ENCODE data around the gene UBE2E2.

The UBE2E2 gene

GRCh38 chr3:23241256-23241655 is 38.1 kb downstream of the UBE2E2 start:
- DNase-seq = no peak

DNA sequence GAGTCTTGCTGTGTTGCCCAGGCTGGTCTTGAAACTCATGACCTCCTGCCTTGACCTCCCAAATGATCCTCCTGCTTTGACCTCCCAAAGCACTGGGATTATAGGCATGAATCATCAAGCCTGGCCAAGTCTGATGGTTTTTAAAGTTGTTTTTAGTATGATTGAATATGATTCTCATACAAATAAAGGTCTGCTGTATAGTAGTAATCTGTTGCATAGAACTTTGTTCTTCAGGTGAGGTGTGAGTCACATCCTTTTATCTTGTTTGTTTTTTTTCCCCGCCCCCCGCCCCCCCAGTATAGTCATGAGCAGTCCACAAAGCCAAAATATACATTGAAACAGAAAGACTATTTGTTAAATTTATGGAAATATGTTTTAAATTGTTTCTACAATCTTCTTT is 39.0 kb downstream of the UBE2E2 start:
- DNase-seq = no peak

- DNase-seq = no peak
Measured at GRCh38 chr3:23244324-23245041, 41.4 kb downstream of the UBE2E2 start.

- DNase-seq = no peak
Measured at GRCh38 chr3:23246651-23247050, 43.5 kb downstream of the UBE2E2 start.

GRCh38 chr3:23248594-23249131 is 45.5 kb downstream of the UBE2E2 start:
- DNase-seq = no peak

DNA sequence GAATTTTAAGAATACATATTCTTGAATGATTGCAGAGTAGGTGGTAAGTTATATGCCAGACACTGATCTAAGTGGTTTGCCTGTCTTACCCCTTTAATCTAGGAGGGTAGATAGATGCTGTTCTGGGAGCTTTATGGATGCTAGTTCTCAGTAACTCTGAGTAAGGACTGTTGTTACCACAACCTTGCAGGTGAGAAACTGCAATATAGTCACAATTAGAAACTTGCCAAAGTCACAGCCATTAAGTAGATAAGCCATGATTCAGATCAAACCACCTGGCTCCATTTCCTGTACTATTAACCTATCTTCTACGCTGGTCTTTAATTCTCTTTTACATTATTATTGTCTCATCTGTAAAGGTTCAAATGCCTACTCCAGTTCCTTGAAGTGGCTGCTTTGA is 46.8 kb downstream of the UBE2E2 start:
- no peak for DNase-seq

DNA sequence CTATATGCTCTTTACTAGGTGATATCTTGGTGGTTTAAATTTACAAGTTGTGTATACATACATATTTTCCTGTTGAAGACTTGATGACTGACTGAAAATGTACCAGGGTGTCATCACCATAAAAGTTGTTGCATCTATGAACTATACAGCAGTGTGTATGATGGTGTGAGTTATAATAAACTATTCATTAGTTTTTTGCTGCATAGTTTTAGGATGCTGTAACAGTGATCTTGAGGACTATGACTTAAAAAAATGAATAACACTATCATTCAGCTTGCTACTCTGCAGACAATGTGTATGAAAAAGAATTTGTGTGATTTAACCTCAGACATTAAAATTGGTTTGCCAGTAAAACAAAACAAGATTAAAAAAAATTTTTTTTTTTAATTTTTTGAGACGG is 49.0 kb downstream of the UBE2E2 start:
- DNase-seq = no peak

- DNase-seq = no peak
Measured at GRCh38 chr3:23253214-23253613, 50.1 kb downstream of the UBE2E2 start.

DNA sequence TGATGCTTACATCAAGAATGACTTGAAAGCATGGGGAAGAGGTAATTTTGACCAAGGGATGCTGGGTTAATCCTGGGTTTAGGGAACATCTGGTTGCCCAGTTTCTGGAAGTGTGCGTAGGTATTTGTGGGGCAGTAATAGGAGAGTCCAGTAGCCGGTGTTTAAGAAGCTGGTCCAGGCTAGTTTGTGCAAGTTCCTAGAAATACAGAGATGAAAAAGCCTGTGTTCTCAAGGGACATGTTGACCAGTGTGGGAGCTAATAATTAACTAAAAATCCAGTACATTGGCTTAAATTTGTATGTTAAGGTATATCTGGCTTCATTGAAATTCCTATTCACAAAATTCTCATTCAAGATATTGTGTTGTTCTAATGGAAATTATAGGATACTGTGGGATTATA is 51.2 kb downstream of the UBE2E2 start:
- no peak for DNase-seq

GRCh38 chr3:23254835-23255234 is 51.7 kb downstream of the UBE2E2 start:
- no peak for DNase-seq

GRCh38 chr3:23256741-23257435 is 53.8 kb downstream of the UBE2E2 start:
- no peak for DNase-seq

DNA sequence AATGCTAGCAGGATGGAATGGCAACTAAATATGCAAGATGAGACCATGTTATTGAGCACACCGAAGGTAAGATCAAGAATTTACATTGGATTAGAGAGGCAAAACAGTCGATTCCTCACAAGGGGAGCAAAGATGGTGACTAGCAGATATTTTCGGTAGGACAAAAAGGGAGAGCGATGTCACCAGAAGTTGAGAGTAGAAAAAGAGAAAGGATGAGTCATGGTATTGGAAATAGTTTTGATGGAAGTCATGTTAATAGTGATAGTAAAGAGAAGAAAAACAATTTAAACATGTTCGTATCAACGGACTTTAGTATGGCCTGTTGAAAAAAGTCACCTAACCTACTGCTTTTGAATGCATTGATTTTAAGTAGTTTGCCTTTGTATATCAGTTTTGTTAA is 55.0 kb downstream of the UBE2E2 start:
- no peak for DNase-seq

- DNase-seq = no peak
Measured at GRCh38 chr3:23259515-23259914, 56.4 kb downstream of the UBE2E2 start.

DNA sequence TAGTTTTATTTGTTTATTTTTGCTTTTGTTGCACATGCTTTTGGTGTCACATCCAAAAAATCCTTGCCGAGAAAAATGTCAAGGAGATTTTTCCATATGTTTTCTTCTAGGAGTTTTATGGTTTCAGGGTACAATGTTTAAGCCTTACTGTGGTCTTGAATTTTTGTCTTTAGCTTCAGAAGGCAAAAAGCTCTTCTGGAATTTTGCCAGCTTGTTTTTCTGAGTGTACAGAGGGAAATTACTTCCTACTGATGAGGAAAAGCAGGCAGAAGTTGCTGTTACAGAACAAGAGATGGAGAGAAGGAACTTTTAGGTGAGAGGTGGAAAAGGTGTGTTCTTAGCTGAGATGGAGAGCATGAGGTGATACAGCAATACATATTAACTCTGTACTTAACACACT is 59.6 kb downstream of the UBE2E2 start:
- no peak for DNase-seq

GRCh38 chr3:23263796-23264195 is 60.7 kb downstream of the UBE2E2 start:
- DNase-seq = no peak

DNA sequence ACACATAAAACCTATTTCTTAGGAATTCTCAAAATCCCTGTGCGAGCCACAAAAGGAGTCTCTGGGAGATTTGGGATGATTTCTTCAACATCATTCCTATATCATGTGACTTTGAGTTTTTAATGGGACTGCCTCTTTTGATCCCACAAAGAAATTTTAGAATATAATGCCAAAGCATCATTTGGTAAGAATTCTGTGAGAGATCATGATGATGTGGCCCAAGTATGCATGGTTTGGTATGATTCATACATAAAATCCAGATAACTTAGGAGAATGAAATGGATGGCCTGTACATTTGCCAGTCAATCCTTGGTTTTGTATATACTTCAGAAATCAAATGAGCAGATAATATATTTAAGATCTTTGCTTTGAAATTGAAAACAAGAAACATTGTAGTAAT is 61.3 kb downstream of the UBE2E2 start:
- DNase-seq = no peak

GRCh38 chr3:23270423-23270822 is 67.3 kb downstream of the UBE2E2 start:
- DNase-seq = no peak

GRCh38 chr3:23271876-23272741 is 69.0 kb downstream of the UBE2E2 start:
- no peak for DNase-seq

DNA sequence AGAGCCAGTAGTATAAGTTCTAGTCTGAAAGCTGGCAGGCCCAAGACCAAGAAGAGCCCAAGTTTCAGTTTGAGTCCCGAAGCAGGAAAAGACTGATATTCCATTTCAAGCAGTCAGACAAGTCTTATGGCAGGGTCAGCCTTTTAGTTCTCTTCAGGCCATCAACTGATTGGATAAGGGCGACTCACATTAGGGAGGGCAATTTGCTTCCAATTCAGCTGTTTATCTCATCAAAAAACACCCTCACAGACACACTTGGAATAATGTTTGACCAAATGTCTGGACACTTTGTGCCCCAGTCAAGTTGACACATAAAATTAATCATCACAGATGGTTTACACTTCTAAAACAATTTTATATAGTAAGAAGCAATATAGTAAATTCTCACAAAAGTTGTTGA is 69.7 kb downstream of the UBE2E2 start:
- DNase-seq = no peak

- no peak for DNase-seq
Measured at GRCh38 chr3:23275061-23275460, 71.9 kb downstream of the UBE2E2 start.

DNA sequence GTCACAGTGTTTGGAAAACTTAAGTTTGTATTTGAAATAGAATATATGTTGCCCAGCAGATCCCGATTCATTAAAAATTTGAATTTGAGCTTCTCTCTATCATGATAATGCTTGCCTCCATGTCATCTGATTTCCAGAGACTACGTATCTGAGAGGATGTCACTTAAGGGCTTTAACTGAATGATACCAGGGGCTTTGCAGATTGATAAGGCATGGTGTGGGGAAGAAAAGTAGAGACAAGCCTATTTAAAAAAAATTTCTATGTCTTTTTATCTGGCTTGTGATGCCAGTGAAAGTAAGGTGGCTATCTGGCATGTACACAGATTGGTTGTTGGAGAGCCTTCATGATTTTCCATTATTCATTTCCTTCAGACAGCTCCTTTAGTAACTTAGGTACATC is 72.7 kb downstream of the UBE2E2 start:
- no peak for DNase-seq

- no peak for DNase-seq
Measured at GRCh38 chr3:23276913-23277658, 74.0 kb downstream of the UBE2E2 start.

GRCh38 chr3:23277688-23278087 is 74.6 kb downstream of the UBE2E2 start:
- no peak for DNase-seq
